Left forelimb (tissue), 1 donor: ENCODE results near the gene PARN.
"Not testable (repeated sequence)": the region's sequence is repeated elsewhere in the genome, so short reads cannot be mapped to it uniquely, and the experiment has no call there.

Experiments
- DNase-seq: peaks from one replicate; pipeline ENCODE4 v3.0.0-alpha.2; 2018; ENCODE audit warnings: low spot score

PARN gene

GRCh38 chr16:14574698-14575415 is 55.2 kb downstream of the PARN start:
- not testable (repeated sequence) for DNase-seq

GRCh38 chr16:14572535-14572934 is 57.5 kb downstream of the PARN start:
- no peak for DNase-seq

GRCh38 chr16:14569213-14569612 is 60.8 kb downstream of the PARN start:
- DNase-seq: no peak

- no peak for DNase-seq
Observed at GRCh38 chr16:14566599-14566998, 63.5 kb downstream of the PARN start.

- no peak for DNase-seq
Observed at GRCh38 chr16:14565688-14566025, 64.4 kb downstream of the PARN start.

- DNase-seq: no peak
Observed at GRCh38 chr16:14564861-14565687, 65.0 kb downstream of the PARN start.

DNA sequence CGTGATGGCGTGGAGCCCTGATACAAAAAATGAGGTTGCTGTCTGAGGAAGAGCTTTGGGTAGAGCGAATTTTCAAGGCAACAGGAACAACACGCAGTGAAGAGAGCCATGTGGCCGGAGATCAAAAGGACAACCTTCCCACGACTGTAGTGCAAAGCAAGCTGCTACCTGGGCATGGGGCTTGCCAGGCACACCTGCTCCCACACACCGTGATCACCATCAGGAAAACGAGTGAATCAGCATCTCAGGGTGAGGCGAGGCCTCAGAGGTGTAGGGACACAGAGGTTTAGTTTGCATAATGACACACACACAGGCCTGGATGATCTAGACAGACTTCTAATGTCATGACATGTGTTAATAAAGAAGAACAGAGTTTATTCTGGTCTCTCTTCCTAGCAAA is 65.7 kb downstream of the PARN start:
- no peak for DNase-seq

GRCh38 chr16:14562691-14563491 is 67.2 kb downstream of the PARN start:
- no peak for DNase-seq

DNA sequence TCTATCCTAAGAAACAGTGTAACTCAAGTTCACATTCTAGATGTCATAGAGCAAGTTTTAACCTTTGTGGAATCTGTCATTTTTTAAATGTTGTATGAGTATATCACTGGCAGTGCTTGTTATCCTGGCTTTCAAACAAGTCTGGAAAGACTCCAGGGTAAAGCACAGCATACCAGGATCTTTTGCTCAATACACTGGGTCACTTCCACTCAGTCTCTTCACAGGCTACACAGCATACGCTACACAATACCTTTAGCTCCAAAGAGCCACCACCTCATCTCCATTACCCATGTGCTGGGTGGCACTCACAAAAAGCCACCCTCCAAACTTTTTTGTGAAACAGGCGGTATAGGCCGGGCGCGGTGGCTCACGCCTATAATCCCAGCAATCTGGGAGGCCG is 69.5 kb downstream of the PARN start:
- no peak for DNase-seq

DNA sequence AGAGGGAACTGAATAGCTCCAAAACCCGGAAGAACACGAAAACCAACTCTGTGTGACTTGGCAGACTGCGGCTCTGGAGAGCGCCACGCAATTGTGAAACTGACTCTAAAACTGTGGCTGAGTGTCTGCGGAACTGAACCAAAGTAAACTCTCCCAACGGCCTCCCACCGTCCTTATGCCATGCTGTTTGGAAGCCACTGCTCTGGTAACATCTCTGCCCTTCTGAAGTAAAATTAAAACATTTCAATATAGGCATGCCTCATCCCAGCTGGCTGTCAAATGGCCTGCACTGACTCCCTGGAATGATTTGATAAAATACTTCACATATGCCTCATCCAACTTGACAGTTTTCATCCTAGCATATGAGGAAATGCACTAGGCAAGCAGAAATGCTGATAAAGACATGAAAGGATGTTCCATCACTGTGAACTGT is 70.2 kb downstream of the PARN start:
- no peak for DNase-seq

- DNase-seq: no peak
Observed at GRCh38 chr16:14553447-14553846, 76.6 kb downstream of the PARN start.

- no peak for DNase-seq
Observed at GRCh38 chr16:14549789-14550153, 80.3 kb downstream of the PARN start.

GRCh38 chr16:14548933-14549788 is 80.9 kb downstream of the PARN start:
- no peak for DNase-seq

GRCh38 chr16:14545346-14545884 is 84.6 kb downstream of the PARN start:
- DNase-seq: no peak

DNA sequence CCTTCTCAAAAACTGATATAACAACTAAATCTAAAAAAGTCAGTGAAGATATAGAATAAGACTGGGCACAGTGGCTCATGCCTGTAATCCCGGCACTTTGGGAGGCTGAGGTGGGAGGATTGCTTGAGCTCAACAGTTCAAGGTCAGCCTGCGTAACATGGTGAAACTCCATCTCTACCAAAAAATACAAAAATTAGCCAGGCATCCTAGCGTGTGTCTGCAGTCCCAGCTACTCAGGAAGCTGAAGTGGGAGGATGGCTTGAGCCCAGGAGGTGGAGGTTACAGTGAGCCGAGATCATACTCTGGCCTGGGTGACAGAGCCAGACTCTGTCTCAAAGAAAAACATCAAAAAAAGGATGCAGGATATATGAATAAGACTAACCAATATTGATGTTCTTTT is 85.2 kb downstream of the PARN start:
- not testable (repeated sequence) for DNase-seq

DNA sequence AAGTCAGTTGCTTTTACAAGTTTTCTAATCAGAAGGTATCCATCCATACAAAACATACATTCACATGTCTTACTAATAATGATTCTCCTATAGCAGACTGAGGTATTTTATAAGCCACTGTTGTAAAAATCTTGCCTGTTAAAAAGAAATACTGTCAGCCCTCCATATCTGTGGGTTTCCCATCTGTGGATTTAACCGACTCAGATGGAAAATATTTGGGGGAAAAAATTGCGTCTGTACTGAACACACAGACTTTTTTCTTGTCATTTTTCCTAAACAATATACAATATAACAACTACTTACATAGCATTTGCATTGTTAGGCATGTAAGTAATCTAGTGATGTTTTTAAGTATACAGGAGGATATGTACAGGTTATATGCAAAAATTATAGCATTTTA is 90.4 kb downstream of the PARN start:
- DNase-seq: no peak

- no peak for DNase-seq
Observed at GRCh38 chr16:14539156-14539555, 90.9 kb downstream of the PARN start.

DNA sequence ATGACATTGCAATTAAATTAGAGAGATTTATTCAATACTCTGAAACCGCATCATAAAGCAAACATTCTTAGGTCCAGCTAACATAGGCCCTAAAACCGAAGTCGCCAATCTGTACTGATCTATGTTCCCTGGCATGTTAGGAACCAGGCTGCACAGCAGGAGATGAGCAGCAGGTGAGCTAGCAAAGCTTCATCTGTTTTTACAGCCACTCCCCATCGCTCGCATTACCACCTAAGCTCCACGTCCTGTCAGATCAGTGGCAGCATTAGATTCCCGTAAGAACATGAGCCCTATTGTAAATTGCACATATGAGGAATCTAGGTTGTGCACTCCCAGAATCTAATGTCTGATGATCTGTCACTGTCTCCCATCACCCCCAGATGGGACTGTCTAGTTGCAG is 91.5 kb downstream of the PARN start:
- no peak for DNase-seq

DNA sequence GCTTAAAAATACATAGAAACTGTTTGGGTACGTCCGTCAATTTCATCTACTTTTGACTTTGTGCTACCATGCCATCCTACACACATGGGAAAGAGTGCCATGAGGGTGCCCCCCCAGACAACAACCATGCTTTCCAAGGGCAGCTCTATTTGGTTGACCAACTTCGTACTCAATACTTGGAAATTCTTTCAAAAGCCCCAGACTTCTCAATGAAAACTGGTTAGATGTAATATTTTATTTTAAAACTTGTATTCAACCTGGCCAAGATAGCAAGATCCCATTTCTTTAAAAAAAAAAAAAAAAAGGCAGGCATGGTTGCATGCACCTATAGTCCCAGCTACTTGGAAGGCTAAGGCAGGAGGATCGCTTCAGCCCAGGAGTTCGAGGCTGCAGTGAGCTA is 98.4 kb downstream of the PARN start:
- no peak for DNase-seq

- no peak for DNase-seq
Observed at GRCh38 chr16:14531101-14531500, 99.0 kb downstream of the PARN start.

GRCh38 chr16:14530046-14530445 is 100.0 kb downstream of the PARN start:
- DNase-seq: no peak
